HFFc6 (cell line): ENCODE measurements around the gene ALKBH4. TPM values are rescaled to one million over a fixed set of nuclear protein-coding genes. Genes with fewer than 3 reads are reported as not detected.

Experiments
- DNase-seq: peaks from one replicate; pipeline ENCODE4 v3.0.0-alpha.2; 2018
- H3K27ac Mint-ChIP-seq: 2 replicates; pipeline ENCODE4 v1.8.0; 2020; ENCODE audit warnings: mild to moderate bottlenecking, mixed read lengths
- H3K27me3 Mint-ChIP-seq: 2 replicates; pipeline ENCODE4 v1.8.0; 2021; ENCODE audit warnings: mild to moderate bottlenecking, moderate library complexity, mixed read lengths; ENCODE audit not compliant: insufficient read depth
- H3K36me3 Mint-ChIP-seq: 2 replicates; pipeline ENCODE4 v1.8.0; 2021; ENCODE audit warnings: low read depth, mixed read lengths
- H3K4me1 Mint-ChIP-seq: 2 replicates; pipeline ENCODE4 v1.8.0; 2020; ENCODE audit warnings: low read depth, mixed read lengths
- H3K4me3 Mint-ChIP-seq: 2 replicates; pipeline ENCODE4 v1.8.0; 2020; ENCODE audit warnings: mild to moderate bottlenecking, moderate library complexity, mixed read lengths
- H3K9me3 Mint-ChIP-seq: 2 replicates; pipeline ENCODE4 v1.8.0; 2020; ENCODE audit warnings: mild to moderate bottlenecking, mixed read lengths
- total RNA-seq, 6 experiments: library from RNA; stranded (reverse); fragmentation: NEBNext Ultra II Directional; extraction: Animal tissue kit (Norgen Biotek cat#: 25700); gene quantifications; 2 replicates in 1 of 6; 3 replicates in 5 of 6; pipeline ENCODE4 v1.2.3, GENCODE V29; 2021
- TF ChIP-seq, protein P1 (sequence below): fragments of 200-600 bp; sonication (generic); IDR thresholded peaks from 2 replicates; pipeline ENCODE4 v1.5.0; 2021; ENCODE audit warnings: antibody characterized with exemption, mild to moderate bottlenecking

Gene ALKBH4
- total RNA-seq, 6 experiments from 2014 or later, result 9.6 to 11.0 (median 10.0) TPM

DNA sequence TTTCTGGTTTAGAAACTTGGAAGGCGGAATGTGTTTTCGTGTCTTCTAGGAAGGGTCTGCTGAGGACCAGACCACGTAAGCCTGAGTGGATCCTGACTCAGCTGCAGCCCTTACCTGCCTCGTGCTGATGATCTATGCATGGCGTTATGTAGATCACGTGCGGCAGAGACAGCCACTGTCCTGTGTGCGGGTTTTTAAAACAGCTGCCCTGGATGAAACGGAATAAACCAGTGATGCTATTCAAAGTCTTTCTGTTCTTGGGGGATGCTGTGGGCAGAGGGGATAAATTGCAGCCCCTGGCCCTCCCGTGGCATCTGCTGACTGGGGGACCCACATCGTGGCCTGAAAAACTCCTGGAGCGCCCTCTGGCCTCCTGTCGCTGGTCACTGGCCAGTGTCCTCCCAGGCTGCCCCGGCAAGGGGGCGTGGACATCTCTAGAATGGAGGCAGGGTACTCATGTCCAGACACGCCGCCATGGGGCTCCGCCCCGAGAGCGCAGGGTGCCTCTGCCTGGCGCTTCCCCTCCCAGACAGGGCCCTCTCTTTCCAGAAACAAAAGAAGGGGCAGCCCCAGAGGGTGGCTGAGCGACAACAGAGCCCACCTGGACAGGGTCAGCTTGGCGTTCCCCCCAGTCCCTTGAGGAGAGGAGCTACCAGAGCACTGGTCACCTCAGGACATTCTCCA, 13.2 kb downstream of the ALKBH4 start:
- Mint-ChIP-seq H3K36me3 (no peaks in the 10 kb centered on the region), H3K4me3 (no peak overlapping the region), H3K4me1 (peaks cover 3% of the 10 kb centered on the region), H3K9me3 (no peaks in the 10 kb centered on the region), H3K27ac (no peak overlapping the region), H3K27me3 (peaks cover 4% of the 10 kb centered on the region)
- no peak for DNase-seq
- TF ChIP-seq, protein P1, sequence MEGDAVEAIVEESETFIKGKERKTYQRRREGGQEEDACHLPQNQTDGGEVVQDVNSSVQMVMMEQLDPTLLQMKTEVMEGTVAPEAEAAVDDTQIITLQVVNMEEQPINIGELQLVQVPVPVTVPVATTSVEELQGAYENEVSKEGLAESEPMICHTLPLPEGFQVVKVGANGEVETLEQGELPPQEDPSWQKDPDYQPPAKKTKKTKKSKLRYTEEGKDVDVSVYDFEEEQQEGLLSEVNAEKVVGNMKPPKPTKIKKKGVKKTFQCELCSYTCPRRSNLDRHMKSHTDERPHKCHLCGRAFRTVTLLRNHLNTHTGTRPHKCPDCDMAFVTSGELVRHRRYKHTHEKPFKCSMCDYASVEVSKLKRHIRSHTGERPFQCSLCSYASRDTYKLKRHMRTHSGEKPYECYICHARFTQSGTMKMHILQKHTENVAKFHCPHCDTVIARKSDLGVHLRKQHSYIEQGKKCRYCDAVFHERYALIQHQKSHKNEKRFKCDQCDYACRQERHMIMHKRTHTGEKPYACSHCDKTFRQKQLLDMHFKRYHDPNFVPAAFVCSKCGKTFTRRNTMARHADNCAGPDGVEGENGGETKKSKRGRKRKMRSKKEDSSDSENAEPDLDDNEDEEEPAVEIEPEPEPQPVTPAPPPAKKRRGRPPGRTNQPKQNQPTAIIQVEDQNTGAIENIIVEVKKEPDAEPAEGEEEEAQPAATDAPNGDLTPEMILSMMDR, result no peak

GRCh38 chr7:102450242-102450641, 14.4 kb downstream of the ALKBH4 start:
- Mint-ChIP-seq H3K27ac (no peak overlapping the region), H3K36me3 (no peaks in the 10 kb centered on the region), H3K4me1 (no peaks in the 10 kb centered on the region), H3K4me3 (no peak overlapping the region), H3K9me3 (no peaks in the 10 kb centered on the region), H3K27me3 (peaks cover 4% of the 10 kb centered on the region)
- TF ChIP-seq, protein P1, result peak; percentile 21; the same call in 1 of the 2 replicates
- DNase-seq, result no peak

GRCh38 chr7:102449136-102449535, 15.5 kb downstream of the ALKBH4 start:
- H3K27me3 Mint-ChIP-seq, result peaks cover 4% of the 10 kb centered on the region; the same call in 1 of the 2 replicates
- H3K4me3 Mint-ChIP-seq, result no peak overlapping the region
- TF ChIP-seq, protein P1, result no peak
- H3K9me3 Mint-ChIP-seq, result no peaks in the 10 kb centered on the region
- no peaks in the 10 kb centered on the region for H3K36me3 Mint-ChIP-seq
- H3K4me1 Mint-ChIP-seq, result no peaks in the 10 kb centered on the region
- H3K27ac Mint-ChIP-seq, result no peak overlapping the region
- no peak for DNase-seq

- TF ChIP-seq, protein P1, result no peak
- Mint-ChIP-seq H3K4me1 (no peaks in the 10 kb centered on the region), H3K27ac (no peak overlapping the region), H3K9me3 (no peaks in the 10 kb centered on the region), H3K36me3 (no peaks in the 10 kb centered on the region), H3K27me3 (no peaks in the 10 kb centered on the region), H3K4me3 (no peak overlapping the region)
- DNase-seq, result no peak
Observed at GRCh38 chr7:102447311-102447710, 17.4 kb downstream of the ALKBH4 start.

- Mint-ChIP-seq H3K27me3 (no peaks in the 10 kb centered on the region; the same call in 1 of the 2 replicates), H3K36me3 (peaks cover 5% of the 10 kb centered on the region), H3K27ac (no peak overlapping the region), H3K4me1 (no peaks in the 10 kb centered on the region), H3K4me3 (no peak overlapping the region), H3K9me3 (no peaks in the 10 kb centered on the region)
- TF ChIP-seq, protein P1, result no peak
- DNase-seq, result no peak
Observed at GRCh38 chr7:102446387-102447156, 18.1 kb downstream of the ALKBH4 start.
